GM21825 (cell line): ENCODE results near the gene PNPLA2.

Experiments
- ATAC-seq: cut with Tn5 transposase; IDR thresholded peaks from one replicate; pipeline ENCODE4 v1.9.1; 2021; ENCODE audit warnings: mild to moderate bottlenecking, moderate library complexity; ENCODE audit not compliant: unreplicated experiment

Gene PNPLA2

DNA sequence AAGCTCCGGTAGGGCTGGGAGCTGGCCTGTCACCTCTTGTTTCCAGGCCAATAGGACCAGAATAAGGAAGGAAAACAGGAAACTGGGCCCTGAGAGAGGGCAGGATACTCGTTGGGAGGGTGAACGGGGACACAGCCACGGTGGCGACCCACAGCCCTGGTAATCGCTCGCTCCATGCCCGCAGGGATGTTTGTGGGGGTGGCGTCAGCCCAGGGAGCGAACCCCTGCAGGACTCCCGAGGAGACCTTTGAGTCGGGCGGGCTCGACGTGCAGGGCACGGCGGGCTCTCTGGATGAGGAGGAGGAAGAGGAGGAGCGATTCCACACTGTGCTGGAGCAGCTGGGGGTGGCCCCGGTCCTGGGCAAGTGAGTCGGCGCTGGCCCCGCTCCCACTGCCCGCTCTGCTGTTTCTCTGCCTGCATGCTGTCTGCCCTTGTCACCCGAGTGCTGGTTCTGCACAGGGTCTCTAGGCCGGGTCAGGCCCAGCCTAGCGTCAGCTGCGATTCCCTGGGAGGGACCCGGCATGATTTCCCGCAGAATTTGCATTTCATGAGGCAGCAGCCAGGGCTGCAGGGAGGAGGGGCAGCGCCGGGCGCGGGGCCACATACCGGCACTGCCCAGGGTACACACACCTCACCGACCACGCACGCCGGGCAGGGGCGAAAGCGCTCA lies 10.6 kb downstream of the PNPLA2 start:
- ATAC-seq, result no peak

GRCh38 chr11:829847-830294 lies 11.2 kb downstream of the PNPLA2 start:
- ATAC-seq, result no peak

DNA sequence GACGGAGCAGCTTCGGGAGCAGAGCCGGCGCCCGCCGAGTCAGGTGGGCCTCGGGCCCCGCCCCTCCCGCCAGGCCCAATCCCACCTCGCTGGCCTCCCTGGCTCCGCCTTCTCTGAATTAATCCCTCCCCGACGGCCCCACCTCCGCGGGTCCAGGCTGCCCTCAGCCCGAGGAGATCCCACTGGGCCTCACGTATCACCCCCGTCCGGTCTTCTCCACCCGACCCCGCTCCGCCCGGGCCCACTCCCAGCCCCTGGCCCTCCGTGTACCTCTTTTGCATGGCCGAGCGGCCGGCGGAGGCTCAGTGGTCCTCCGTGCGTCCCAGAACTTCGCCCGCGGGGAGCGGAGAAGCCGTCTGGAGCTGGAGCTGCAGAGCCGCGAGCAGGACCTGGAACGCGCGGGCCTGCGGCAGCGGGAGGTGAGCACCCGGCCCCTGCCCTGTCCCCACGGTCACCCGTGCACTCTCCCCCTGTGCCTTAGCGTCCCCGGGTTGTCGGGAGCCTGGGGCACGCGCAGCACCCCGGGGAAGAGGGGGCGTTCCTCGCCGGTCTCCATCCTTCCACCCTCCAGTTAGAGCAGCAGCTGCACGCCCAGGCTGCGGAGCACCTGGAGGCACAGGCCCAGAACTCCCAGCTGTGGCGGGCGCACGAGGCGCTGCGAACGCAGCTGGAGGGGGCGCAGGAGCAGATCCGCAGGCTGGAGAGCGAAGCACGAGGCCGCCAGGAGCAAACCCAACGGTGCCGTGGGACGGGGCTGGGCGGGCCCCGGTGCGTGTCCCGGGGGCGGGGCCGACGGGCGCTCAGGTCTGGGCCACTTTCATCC lies 11.8 kb downstream of the PNPLA2 start:
- no peak for ATAC-seq

- ATAC-seq, result no peak
Measured at GRCh38 chr11:831118-831864, 12.6 kb downstream of the PNPLA2 start.

DNA sequence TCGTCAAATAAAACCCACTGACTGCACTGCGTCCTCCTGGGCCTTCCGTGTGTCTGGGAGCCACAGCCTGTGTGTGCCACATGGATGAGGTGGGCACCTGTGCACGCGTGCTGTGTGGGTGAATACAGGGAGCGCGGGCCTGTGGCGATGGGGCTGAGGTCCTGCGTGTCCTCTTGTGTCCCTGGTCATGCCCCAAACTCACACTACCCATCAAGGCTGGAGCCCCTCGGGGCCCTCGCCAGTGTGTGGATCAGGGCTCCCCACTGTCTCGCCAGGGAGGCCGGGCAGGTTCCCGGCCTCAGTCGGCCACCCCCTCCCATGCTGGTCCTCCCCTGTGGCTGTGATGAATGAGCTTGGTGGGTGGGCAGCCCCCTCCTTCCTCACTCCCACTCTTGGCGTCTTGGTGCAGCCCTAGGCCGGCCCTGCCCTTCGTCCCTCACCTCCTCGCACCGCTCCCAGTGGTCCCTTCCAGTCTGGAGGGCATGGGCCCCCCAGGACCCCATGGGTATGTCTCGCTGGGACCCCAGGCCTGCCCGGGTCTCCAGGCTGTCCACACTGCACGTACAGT lies 13.3 kb downstream of the PNPLA2 start:
- no peak for ATAC-seq

GRCh38 chr11:832529-833113 lies 13.9 kb downstream of the PNPLA2 start, which contains the start of gene CD151:
TSS of gene CD151 (plus strand) at chr11:832952. CDS start at chr11:836070, 3,118 bp downstream.
- peak; percentile 36 for ATAC-seq

DNA sequence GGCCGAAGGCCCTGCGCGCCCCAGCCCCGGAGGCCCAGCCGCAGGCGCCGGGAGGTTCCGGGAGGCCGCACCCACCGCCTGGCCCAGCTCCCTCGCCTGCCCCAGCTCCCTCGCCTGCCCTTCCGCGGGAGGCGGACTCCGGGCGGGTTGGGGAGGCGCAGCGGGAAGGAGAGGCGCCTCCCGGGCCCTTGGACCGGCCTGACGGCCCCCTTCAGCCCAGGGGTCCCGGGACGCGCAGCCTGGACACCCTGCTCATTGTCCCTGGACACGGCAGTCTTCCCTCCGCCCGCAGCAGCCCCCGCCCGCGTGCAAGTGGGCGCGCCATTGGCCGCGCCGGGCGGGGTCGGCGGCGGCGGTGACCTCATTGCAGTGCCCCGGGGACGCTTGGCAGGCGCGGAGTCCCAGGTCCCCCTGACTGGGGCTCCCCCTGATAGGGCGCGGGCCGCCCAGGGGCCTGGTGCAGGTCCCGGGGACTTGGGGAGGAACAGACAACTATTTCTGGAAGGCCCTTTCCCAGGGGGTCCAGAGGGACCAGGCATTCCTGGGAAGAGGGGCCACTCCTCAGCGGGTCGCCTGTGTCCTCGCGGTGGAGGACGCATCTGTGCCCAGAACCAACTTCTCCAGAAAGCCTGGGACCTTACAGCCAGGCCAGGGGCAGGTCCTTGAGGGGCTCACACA lies 14.5 kb downstream of the PNPLA2 start:
- peak; percentile 23 for ATAC-seq

- ATAC-seq, result no peak
Measured at GRCh38 chr11:833849-834311, 15.2 kb downstream of the PNPLA2 start.

- no peak for ATAC-seq
Measured at GRCh38 chr11:834371-835316, 15.9 kb downstream of the PNPLA2 start.

- ATAC-seq, result no peak
Measured at GRCh38 chr11:836274-836673, 17.6 kb downstream of the PNPLA2 start.

GRCh38 chr11:836700-837099 lies 18.0 kb downstream of the PNPLA2 start:
- ATAC-seq, result no peak

DNA sequence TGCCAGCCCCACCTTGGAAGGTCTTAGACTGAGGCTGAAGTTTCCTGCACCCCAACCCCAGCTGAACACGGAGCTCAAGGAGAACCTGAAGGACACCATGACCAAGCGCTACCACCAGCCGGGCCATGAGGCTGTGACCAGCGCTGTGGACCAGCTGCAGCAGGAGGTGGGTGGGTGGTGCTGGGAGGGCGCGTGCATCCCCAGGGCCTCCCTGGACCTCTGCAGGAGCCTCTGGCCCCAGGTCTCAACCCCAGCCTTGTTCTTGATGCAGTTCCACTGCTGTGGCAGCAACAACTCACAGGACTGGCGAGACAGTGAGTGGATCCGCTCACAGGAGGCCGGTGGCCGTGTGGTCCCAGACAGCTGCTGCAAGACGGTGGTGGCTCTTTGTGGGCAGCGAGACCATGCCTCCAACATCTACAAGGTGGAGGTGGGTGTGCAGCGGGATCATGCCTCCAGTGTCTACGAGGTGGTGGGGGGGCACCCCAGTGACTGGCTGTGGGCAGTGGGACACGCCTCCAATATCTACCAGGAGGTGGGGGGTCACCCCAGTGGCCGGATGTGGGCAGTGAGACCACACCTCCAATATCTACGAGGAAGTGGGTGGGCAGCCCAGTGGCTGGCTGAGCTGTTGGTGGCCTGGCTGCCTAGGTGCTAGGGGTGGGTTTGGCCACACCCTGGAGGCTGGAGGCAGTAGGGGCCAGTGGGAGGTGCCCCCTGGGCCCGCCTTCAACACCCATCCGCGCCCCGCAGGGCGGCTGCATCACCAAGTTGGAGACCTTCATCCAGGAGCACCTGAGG lies 18.7 kb downstream of the PNPLA2 start:
- ATAC-seq, result no peak

DNA sequence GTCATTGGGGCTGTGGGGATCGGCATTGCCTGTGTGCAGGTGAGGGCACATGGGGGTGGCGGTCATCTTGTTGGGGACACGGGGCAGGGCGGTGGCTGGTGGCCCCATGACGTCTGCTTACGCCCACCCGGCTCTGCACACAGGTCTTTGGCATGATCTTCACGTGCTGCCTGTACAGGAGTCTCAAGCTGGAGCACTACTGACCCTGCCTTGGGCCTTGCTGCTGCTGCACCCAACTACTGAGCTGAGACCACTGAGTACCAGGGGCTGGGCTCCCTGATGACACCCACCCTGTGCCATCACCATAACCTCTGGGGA lies 19.2 kb downstream of the PNPLA2 start:
- ATAC-seq, result no peak

DNA sequence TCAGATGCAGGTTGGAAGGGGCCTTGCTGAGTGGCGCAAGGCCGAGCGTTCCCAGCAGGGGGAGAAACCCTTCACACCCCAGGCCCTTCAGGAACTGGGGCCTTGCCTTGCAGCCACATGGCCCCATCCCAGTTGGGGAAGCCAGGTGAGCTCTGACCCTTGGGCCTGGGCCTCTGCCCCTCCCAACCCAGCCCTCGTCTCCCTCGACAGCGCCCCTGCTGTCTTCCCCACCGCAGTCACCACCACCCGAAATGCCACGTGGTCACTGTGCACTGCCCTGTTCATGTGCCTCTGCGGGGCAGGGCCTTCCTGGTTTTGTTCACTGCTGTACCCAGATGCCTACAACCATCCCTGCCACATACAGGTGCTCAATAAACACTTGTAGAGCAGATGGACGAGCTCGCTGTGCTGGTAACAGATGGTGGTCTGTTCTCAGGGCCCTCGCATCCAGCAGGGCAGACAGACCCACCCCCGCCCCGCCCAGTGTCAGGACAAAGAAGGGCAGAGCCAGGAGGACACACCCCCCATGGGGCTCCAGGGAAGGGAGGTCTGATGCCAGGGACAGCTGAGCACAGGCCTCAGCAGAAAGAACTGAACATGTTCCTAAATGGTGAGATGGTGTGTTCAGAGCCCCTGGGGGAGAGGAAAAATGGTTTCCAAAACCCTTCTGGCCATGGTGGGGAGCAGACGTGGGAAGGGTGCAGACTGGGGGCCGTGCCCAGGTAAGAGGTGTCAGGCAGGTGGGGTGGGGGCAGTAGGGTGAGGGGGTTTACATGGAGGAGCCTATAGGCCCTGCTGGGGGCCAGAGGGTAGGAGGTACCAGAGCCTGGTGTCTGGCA lies 19.9 kb downstream of the PNPLA2 start:
- ATAC-seq, result no peak

GRCh38 chr11:839280-839623 lies 20.5 kb downstream of the PNPLA2 start:
- ATAC-seq, result no peak

DNA sequence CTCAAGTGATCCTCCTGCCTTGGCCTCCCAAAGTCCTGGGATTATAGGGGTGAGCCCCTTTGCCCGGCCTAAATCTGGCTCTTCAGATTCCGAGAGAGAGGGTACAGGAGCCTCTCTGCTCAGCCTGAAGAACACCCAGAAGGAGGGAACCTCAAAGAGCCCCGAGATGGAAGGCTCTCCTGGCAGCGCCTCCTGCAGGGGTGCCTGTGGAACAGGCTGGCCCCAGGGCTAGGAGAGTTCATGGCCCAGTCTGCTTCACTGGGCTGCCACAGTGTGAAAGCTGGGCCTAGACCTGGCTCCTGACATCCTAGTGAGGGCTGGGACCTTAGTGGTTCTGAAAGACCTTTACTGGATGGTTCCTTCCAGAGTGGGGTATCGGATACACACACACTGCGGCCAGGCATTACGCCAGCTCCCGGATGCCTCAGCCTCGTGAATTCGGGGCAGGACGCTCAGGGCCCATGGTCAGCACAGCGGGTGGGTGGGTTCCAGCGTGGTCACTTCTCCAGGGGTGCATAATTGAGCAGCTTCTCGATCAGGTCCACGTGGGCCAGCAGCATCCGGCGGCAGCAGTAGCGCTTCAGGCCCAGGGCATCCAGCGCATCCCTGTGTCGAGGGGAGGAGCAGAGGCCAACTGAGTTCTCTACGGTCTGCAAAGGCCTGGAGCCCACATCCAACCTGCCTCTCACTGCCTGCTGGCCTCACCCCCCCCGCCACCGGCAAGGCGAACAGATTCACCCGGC lies 21.3 kb downstream of the PNPLA2 start:
- no peak for ATAC-seq

DNA sequence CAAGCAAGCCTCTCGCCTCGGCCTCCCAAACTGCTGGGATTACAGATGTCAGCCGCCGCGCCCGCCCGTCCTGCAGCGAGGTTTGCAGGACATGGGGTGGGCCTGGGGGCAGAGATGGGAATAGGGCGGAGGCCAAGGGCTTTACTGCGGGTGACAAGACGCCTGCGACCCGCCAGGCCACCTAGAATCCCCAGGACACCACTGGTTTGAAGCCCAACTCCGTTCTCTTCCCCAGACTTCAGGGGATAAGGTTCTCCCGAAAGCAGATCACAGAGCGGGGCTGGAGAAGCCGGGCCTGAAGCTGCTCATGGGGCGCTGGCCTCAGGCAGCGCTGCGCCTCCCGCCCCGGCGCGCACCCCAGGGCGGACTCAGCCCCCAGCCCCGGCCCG lies 23.3 kb downstream of the PNPLA2 start:
- ATAC-seq, result peak; percentile 13
